SH-SY5Y (cell line): ENCODE results near the gene IGF2BP1.

Experiments
- GATA2 ChIP-seq: IDR thresholded peaks from 2 replicates; pipeline ENCODE4 v1.6.1; 2011; ENCODE audit warnings: mild to moderate bottlenecking, low read depth, low read length
- GATA3 ChIP-seq: IDR thresholded peaks from 2 replicates; pipeline ENCODE4 v1.6.1; 2011; ENCODE audit warnings: low read depth, mild to moderate bottlenecking, low read length, moderate library complexity

- TF ChIP-seq GATA2 (no peak), GATA3 (no peak)
Observed at GRCh38 chr17:48989100-48989499, 8.1 kb upstream of the IGF2BP1 start.
